ENCODE measurements around the gene RBM18.

Gene RBM18

DNA sequence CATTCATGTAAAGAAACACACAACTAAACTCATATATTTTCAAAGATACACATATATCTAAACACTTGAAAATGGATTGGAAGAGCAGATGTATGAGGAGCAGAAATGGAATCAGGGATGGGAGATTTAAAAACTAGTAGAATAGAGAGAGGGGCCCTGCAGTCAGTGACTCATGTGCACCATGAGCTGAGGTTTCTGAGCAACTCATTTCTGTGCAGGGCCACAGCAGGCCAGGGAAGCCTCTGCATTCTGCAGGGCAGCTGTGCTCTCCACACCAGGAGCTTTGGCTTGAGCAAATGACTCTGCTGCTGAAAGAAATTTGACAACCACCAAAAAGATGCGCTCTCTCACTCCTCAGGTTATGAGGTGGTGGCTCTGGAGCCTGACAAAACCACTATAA, 63.0 kb downstream of the RBM18 start:
- DNase-seq, result no peak

DNA sequence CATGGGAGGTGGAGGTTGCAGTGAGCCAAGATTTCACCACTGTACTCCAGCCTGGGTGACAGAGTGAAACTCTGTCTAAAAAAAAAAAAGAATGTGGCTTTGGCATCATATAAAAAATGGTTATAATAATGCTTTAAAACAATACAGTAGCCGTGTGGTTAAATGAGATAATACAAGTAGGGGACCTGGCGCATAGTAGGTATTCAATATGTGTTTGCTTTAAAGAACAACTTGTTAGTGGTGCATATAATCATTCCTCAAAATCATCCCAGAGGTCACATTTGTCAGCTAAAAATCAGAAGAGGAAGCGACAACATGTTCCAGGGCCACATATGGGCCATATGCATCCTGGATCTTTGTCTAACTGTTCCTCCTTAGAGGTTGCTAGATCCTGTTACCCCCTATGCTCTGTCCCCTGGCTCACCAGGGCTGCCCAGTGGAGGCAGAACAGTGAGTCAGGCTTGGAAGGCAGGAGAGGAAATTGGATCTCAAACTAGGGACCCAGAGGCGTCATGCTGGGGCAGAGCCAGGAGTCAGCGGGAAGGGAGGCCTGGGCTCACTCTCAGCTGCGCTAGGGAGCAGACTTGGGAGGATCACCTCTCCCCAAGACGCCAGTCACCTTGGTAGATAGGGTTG, 63.6 kb downstream of the RBM18 start:
- DNase-seq, result no peak

DNA sequence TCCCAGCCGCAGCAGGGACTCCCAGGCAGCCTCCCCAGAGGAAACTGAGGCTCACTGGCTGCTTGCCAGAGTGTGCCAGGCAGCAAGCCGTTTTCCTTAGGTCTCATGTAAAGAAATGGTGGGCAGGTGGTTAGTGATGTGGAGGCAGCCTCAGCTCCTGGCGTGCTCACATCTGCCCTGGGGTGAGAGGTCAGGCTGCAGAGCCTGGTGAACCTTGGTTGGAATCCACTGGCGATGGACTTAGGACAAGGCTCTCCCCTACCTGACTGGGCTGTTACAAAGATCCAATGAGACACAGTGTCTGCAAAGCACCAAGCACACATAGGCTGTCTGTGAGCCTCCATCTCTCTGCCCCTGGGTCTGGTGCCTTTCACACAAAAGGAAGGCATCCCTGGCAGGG, 66.8 kb downstream of the RBM18 start:
- DNase-seq, result no peak

DNA sequence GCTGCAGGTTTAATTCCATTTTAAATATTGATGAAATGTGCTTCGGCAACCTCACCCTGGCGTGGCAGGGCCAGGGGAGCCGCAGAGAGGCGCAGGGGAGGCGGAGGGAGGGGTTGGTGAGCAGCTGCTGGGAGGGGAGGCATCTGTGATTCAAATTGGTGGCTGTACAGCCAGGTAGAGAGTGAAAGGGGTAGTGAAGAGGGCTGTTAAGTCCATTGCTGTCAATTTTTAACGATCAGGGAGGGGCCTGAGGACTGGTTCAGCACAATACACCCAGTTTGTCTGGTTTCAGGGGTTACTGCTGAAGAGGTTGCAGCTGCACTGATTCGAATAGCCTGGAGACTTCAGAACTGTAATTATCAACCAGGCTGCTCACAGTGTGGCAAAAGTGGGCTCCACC, 67.2 kb downstream of the RBM18 start:
- no peak for DNase-seq

DNA sequence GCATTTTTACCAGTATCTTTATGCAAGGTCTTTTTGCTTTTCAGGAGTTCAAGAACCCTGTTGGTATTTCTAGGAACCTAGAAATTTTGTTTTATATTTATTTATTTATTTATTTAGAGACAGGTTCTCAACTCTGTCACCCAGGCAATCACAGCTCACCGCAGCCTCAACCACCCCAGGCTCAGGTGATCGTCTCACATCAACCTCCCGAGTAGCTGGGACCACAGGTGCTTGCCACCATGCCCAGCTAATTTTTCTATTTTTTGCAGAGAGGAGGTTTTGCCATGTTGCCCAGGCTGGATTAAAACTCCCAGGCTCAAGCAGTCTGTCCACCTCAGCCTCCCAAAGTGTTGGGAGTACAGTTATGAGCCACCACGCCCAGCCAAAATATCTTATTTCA, 68.8 kb downstream of the RBM18 start:
- no peak for DNase-seq

DNA sequence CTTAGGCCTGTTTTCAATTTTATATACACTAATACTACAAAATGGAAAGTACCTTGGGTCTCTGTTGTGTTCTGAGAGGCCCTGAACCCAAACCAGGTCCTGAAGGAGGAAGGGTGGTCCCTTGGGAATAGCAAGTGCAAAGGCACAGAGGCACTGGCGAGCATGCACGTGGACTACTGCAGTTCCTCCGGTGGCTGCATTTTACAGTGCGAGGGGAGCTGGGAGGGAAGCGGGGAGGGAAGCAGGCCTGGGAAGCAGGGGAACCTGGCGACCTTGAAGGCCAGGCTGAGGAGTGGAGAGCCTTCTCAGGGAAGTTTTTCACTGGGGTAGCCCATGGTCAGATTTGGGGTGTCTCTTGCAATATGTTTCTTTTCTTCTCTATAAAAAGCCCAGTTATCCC, 71.0 kb downstream of the RBM18 start:
- no peak for DNase-seq

DNA sequence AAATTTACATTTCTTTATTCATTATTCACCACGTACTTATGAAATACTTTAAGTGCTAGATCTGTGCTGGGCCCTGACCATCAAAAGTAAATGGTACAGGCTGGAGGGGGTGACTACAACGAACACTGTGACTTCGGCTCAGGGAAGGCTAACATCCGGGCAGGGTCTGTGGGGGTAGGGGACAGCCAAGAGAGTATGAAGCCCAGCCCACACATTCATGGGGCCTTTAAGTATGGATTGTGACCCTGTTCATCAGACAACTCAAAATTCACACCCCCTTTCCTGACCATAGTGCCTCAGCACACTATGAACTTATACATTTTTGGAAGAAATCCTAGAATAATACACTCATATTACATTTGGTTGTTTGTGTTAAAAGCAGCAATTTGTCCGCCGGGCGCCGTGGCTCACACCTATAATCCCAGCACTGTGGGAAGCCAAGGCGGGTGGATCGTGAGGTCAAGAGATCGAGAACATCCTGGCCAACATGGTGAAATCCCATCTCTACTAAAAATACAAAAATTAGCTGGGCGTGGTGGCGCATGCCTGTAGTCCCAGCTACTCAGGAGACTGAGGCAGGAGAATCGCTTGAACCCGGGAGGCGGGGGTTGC, 71.6 kb downstream of the RBM18 start:
- no peak for DNase-seq

DNA sequence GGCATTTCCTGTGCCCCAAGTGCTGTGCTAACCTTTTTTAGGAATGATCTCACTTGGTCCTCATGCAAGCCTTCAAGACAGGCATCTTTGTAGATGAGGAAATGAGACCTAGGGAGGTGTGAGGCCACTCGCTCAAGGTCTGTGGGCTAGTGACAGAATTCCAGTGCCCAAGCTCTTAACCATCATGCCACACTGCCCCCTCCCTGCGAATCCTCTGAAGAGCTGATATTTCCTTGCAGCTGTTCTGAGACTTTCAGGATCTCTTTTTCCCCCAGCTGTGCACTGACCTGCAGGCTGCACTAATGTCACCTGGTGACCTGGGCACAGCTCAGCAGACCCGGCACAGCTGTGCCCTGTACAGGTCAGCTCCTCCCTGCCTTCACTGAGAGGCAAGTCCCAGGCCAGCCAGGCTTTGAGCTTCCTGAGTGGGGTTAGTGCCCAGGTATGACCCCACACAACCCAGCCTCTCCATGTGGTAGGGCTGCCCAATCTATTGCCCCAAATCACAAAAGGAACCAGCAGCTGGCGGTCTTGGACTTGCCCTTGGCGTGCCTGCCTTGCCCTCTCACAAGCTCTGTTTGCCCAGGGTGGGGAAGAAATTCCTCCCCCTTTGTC, 72.3 kb downstream of the RBM18 start:
- no peak for DNase-seq

DNA sequence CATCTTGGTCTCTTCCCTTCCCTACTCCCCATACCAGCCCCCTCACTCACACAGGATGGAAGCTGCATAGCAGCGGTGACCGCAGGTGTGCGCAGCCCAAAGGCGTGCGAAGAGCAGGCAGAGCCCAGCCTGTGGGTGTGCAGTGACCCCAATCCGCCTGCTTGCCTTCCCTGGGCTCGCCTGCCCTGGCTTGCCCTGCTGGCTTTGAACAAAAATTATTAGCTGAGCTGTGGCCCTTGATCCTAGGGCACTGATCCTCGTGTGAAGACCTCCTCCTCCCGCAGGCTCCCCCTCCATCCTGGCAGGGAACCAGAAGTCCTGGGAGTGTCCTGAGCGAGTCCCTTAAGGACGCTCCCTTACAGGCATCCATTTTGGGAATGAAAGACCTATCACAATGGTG, 73.1 kb downstream of the RBM18 start:
- DNase-seq, result no peak

DNA sequence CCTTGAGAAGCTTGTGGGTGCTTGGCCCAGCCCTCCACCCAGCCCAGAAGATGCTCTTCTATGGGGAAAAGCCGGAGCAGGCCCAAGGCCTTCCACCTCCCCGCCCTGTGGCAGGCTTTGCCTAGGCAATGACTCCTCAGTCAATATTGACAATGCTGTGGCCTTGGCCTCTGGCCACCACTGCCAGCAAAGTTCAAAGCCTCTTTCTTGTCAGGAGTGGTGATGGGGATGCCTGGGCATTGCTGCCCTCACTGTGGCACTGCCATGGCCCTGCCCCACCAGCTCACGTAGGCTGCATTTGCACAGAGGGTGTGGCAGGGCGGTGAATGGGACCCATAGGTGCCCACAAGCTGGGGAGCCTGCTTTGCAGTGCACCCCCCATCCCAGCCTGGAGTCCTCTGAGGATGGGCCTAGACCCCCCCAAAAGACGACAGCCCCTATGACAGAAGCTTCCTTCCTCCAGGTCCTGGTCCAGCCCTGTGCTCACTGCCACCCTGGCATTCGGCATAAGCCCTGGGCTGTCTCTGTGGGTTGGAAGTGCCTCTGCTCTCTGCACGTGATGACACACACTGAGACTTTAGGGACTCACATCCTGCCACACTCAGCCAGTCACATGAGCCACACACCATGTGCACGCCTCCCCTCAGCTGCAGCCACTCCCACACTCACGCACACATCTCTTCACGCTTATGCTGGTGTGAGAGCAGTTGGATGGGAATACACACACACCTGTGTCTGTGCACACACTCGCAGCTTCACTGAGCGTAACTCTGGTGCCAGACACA, 73.9 kb downstream of the RBM18 start:
- DNase-seq, result no peak

DNA sequence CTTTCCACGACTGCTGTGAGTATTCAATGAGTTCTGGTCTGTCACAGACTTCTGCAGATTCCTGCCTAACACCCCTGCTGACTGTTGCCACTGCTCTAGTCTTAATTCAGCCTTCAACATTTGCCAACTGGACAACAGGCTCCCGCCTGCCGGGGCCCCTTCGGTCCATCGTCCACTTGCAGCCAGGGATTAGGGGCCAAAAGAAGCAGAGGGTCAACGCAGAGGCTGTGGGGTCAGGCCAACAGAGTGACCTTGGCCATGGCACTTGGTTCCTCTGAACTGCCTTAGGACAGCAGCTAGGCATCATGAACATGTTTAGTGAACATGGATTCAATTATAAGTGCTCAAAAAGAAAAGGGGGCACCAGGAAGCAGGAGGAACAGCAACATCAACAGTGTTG, 76.3 kb downstream of the RBM18 start:
- no peak for DNase-seq
